ENCODE results near the gene EVC. TPM values are rescaled to one million over a fixed set of nuclear protein-coding genes. Genes with fewer than 3 reads are reported as not detected.

The EVC gene
- total and polyA plus RNA-seq, 2 of the 8 experiments (the other 6 are each of a cell fraction or from before 2014, with no cell fraction given) = 2.6 to 9.8 TPM

DNA sequence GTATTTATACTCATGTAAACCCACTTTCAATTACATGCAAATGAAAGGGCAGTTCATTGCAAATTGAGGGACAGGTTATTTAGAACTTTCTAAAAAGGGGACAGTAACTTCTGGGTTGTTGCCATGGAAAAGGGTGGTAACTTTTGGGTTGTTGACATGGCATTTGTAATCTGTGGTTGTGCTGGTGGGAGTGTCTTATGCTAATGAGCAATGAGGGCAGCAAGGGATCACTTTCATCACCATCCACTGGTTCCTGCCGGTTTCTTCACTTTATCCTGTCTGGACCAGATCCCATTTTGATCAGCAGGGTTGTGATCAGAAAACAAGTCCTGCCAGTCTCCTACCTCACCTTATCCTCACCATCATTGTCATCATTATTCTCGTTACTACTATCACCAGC is 32.0 kb downstream of the EVC start:
- Histone ChIP-seq H3K79me1 (ENCODE audit: low read depth, low read length) (no peaks in the 10 kb centered on the region), H4K20me1 (replicated peaks in 1 of 2; ENCODE audit: control insufficient read depth in 1 of 2, insufficient read depth in 2 of 2, low read length in 2 of 2) (no peaks in the 10 kb centered on the region), H3K23me2 (ENCODE audit: low read depth, low read length) (peaks cover 6% of the 10 kb centered on the region; the same call in 1 of the 2 replicates), H2BK15ac (ENCODE audit: low read length) (no peak overlapping the region), H2BK20ac (ENCODE audit: low read length) (no peak overlapping the region), H3K14ac (ENCODE audit: insufficient read length) (no peak overlapping the region), H2BK120ac (replicated peaks; ENCODE audit: low read depth, low read length) (no peak overlapping the region), H3K4ac (replicated peaks; ENCODE audit: insufficient read length, low read depth, low read length) (no peak overlapping the region), H4K8ac (ENCODE audit: extremely low read depth, insufficient read depth, low read length) (no peak overlapping the region), H2AK5ac (ENCODE audit: low read depth, low read length) (no peak overlapping the region), H4K5ac (ENCODE audit: insufficient read length, low read depth, low read length) (no peak overlapping the region), H2BK5ac (ENCODE audit: low read depth, low read length) (no peak overlapping the region), H3K36me3 (ENCODE audit: control insufficient read depth in 2 of 4, insufficient read depth in 4 of 4, low read length in 3 of 4) (peaks cover 0 to 26% (median 13%) of the 10 kb centered on the region in 4 experiments; a peak in 5 of 8 replicates), H2BK12ac (ENCODE audit: low read depth, low read length) (no peak overlapping the region), H3K4me3 (ENCODE audit: extremely low read depth in 1 of 4, insufficient read depth in 2 of 4, low read depth in 3 of 4, low read length in 4 of 4) (no peak overlapping the region), H4K91ac (replicated peaks; ENCODE audit: insufficient read length, low read length) (no peak overlapping the region), H3K23ac (ENCODE audit: insufficient read length) (no peak overlapping the region), H3K4me1 (replicated peaks in 1 of 4; ENCODE audit: control insufficient read depth in 3 of 4, insufficient read depth in 4 of 4, low read length in 3 of 4) (no peaks in the 10 kb centered on the region), H3K18ac (ENCODE audit: extremely low read depth, low read length) (no peak overlapping the region), H3K56ac (replicated peaks; ENCODE audit: insufficient read length, low read depth, low read length) (no peak overlapping the region), H3K27me3 (replicated peaks in 1 of 4; ENCODE audit: control insufficient read depth in 3 of 4, extremely low read depth in 1 of 4, insufficient read depth in 3 of 4, low read length in 3 of 4) (no peaks in the 10 kb centered on the region), H3K79me2 (ENCODE audit: control insufficient read depth in 1 of 2, insufficient read depth in 2 of 2, low read length in 2 of 2) (no peaks in the 10 kb centered on the region), H3K9ac (replicated peaks in 1 of 4; ENCODE audit: extremely low read depth in 1 of 4, low read depth in 3 of 4, low read length in 3 of 4) (no peak overlapping the region), H3K4me2 (ENCODE audit: insufficient read depth in 1 of 2, low read depth in 2 of 2, low read length in 2 of 2) (no peak overlapping the region), H2AFZ (ENCODE audit: low read length) (no peak overlapping the region), H3K27ac (ENCODE audit: low read depth, low read length) (no peak overlapping the region), H3K9me3 (ENCODE audit: insufficient read depth in 2 of 2, low read depth in 1 of 2, low read length in 1 of 2) (peaks cover 0 to 3% of the 10 kb centered on the region in 2 experiments; a peak in 1 of 4 replicates)
- DNase-seq (ENCODE audit: low read depth in 1 of 2, low spot score in 2 of 2) (no peak), FAIRE-seq (no peak)
- ChIA-PET CTCF (ENCODE audit: partially characterized antibody) (no interaction called here), POLR2A (ENCODE audit: partially characterized antibody) (no interaction called here)
- 84% methylated on average over 2 of the region's 2 CpGs; no CpG with 5 or more reads in 1 of the 2 experiments for WGBS, 2 experiments (ENCODE audit: extremely low coverage in 1 of 2, insufficient coverage in 1 of 2, insufficient read length in 1 of 2, insufficient replicate concordance in 2 of 2, low coverage in 1 of 2, low lambda C conversion rate in 2 of 2, missing lambda C conversion rate in 1 of 2)
- no peak for TF ChIP-seq ZNF274 (IDR thresholded peaks at IDR 0.05; ENCODE audit: borderline replicate concordance, extremely low read depth, low read length)
- no peak for TF ChIP-seq JUN (IDR thresholded peaks at IDR 0.05; ENCODE audit: low read depth, low read length)
- TF ChIP-seq CHD1 (IDR thresholded peaks at IDR 0.05; ENCODE audit: low read depth, low read length) = no peak
- TF ChIP-seq CHD2 (IDR thresholded peaks at IDR 0.05; ENCODE audit: low read length) = no peak
- TF ChIP-seq NANOG (IDR thresholded peaks at IDR 0.05; ENCODE audit: insufficient read depth, low read depth, low read length, poor library complexity, severe bottlenecking) = no peak
- TF ChIP-seq, protein P1, sequence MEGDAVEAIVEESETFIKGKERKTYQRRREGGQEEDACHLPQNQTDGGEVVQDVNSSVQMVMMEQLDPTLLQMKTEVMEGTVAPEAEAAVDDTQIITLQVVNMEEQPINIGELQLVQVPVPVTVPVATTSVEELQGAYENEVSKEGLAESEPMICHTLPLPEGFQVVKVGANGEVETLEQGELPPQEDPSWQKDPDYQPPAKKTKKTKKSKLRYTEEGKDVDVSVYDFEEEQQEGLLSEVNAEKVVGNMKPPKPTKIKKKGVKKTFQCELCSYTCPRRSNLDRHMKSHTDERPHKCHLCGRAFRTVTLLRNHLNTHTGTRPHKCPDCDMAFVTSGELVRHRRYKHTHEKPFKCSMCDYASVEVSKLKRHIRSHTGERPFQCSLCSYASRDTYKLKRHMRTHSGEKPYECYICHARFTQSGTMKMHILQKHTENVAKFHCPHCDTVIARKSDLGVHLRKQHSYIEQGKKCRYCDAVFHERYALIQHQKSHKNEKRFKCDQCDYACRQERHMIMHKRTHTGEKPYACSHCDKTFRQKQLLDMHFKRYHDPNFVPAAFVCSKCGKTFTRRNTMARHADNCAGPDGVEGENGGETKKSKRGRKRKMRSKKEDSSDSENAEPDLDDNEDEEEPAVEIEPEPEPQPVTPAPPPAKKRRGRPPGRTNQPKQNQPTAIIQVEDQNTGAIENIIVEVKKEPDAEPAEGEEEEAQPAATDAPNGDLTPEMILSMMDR (IDR thresholded peaks at IDR 0.05; ENCODE audit: control extremely low read depth in 1 of 3, insufficient read depth in 1 of 3, low read depth in 1 of 3, low read length in 3 of 3) = no peak
- no peak for TF ChIP-seq TEAD4 (IDR thresholded peaks at IDR 0.05; ENCODE audit: low read depth, low read length)
- TF ChIP-seq CBX8 (IDR thresholded peaks at IDR 0.05; ENCODE audit: borderline replicate concordance, low read depth, low read length) = no peak
- no peak for TF ChIP-seq RNF2 (IDR thresholded peaks at IDR 0.05; ENCODE audit: borderline replicate concordance, low read depth, low read length, missing control alignments, poor library complexity, severe bottlenecking)
- no peak for TF ChIP-seq GTF2F1 (IDR thresholded peaks at IDR 0.05; ENCODE audit: borderline replicate concordance, low read depth, low read length)
- TF ChIP-seq POLR2A (IDR thresholded peaks at IDR 0.05; ENCODE audit: control extremely low read depth in 1 of 2, low read depth in 2 of 2, low read length in 2 of 2) = no peak
- no peak for TF ChIP-seq RAD21 (IDR thresholded peaks at IDR 0.05 in 1 of 2, conservative IDR thresholded peaks at IDR 0.05 in 1 of 2; ENCODE audit: low read depth in 2 of 2, low read length in 2 of 2)

Measured in H1 (cell line).